H1 (cell line): ENCODE results near the gene PTPN7.

Source experiments
- CHD2 ChIP-seq: IDR thresholded peaks from 2 replicates; pipeline ENCODE4 v1.6.1; 2012; ENCODE audit warnings: low read length, improper control_type of control experiment
- HDAC2 ChIP-seq, 2 experiments: fragments of 300-600 bp in 1 of 2; sonication (generic) in 1 of 2; IDR thresholded peaks; 2 replicates each; pipeline ENCODE4 v1.6.1; 2011 to 2012; ENCODE audit warnings: low read depth in 2 of 2, low read length in 2 of 2, mild to moderate bottlenecking in 2 of 2, moderate library complexity in 2 of 2, borderline replicate concordance in 1 of 2, inconsistent platforms in 1 of 2
- JUN ChIP-seq: IDR thresholded peaks from 2 replicates; pipeline ENCODE4 v1.6.1; 2011; ENCODE audit warnings: low read depth, mild to moderate bottlenecking, improper control_type of control experiment, low read length
- POLR2AphosphoS5 ChIP-seq: IDR thresholded peaks from 2 replicates; pipeline ENCODE4 v1.6.1; 2011; ENCODE audit warnings: low read depth, low read length
- SP2 ChIP-seq: IDR thresholded peaks from 2 replicates; pipeline ENCODE4 v1.6.1; 2012; ENCODE audit warnings: mild to moderate bottlenecking, low read length, inconsistent platforms
- SUZ12 ChIP-seq: fragments of 200-600 bp; sonication (generic); IDR thresholded peaks from 2 replicates; pipeline ENCODE4 v1.6.1; 2012; ENCODE audit warnings: mild to moderate bottlenecking, inconsistent platforms, low read length, moderate library complexity, mixed read lengths

DNA sequence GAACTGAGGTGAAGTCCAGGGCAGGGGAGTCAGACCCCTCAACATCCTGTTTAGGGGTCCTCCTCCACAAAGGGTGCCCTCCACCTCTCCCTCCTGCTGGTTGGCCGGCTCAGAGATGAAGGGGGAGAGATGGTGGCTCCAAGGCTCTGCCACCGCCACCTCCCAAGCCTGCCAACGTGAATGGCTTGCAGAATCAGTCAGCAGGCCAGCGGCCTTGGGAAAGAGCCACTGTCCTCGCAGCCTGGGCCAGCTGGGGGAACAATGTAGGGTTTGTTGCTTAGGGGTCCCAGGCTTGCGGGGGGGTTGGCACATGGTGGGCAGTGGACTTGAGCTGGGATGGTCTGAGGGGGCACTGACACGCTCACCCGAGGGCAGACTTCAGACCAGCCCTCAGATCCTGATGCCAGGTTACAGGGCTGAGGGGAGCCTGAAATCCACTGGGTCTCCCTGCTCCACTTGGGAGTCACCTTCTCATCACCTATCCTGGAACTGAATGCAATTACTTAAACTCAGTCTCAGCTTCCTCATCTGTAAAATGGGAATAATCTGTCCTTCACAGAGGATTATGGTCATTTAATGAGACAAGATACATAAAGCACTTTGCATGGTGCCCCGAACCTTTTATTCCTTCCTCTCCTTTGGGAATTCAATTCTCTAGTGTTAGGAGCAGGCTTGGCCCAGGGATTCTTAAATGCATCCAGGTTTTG is 29.4 kb downstream of the PTPN7 start:
- TF ChIP-seq JUN (no peak), POLR2AphosphoS5 (no peak), SUZ12 (no peak), CHD2 (no peak), HDAC2 (IDR thresholded peaks at IDR 0.05; ENCODE audit: borderline replicate concordance in 1 of 2, low read depth in 2 of 2, low read length in 2 of 2) (no peak), SP2 (no peak)
